Cardiac muscle cell (in vitro differentiated cells and primary cell): ENCODE data around the gene PRDM13. TPM values are rescaled to one million over a fixed set of nuclear protein-coding genes. Genes with fewer than 3 reads are reported as not detected.
A peak's percentile ranks its signal among the peaks of the same experiment; 100 is the strongest.

ENCODE experiments used
- DNase-seq, 2 donors: peaks; one replicate each; pipeline versions ENCODE4 v3.0.0 to v3.0.0-alpha.2; 2010 to 2017; ENCODE audit warnings: low read depth in 1 of 2, low spot score in 1 of 2
- H3K27ac ChIP-seq: fragments of 200-600 bp; sonication (generic); 2 replicates; pipeline ENCODE4 v1.5.1; 2016
- H3K27me3 ChIP-seq: fragments of 200-600 bp; sonication (generic); 2 replicates; pipeline ENCODE4 v1.6.0; 2016; ENCODE audit warnings: control low read depth
- H3K36me3 ChIP-seq: fragments of 200-600 bp; sonication (generic); 2 replicates; pipeline ENCODE4 v1.5.1; 2016; ENCODE audit warnings: control low read depth
- H3K4me1 ChIP-seq: fragments of 200-600 bp; sonication (generic); 2 replicates; pipeline ENCODE4 v1.8.1; 2017; ENCODE audit warnings: low read depth, mild to moderate bottlenecking, mixed run types
- H3K4me3 ChIP-seq: fragments of 200-600 bp; sonication (generic); 2 replicates; pipeline ENCODE4 v1.5.1; 2016; ENCODE audit warnings: mild to moderate bottlenecking
- H3K9me3 ChIP-seq: fragments of 200-600 bp; sonication (generic); 2 replicates; pipeline ENCODE4 v1.5.1; 2017; ENCODE audit warnings: low read depth, mild to moderate bottlenecking, control low read depth
- CTCF ChIP-seq: IDR thresholded peaks from 2 replicates; pipeline ENCODE4 v1.5.1; 2012; ENCODE audit warnings: low read depth, mild to moderate bottlenecking, low read length
- polyA plus RNA-seq: library from polyadenylated mRNA; unstranded; fragments of >200 nt; fragmentation: Nextera tagmentation; extraction: Ambion mirVana; gene quantifications from 2 replicates; pipeline ENCODE4 v1.2.1, GENCODE V29; 2016
- total RNA-seq: library from RNA; depleted of rRNA; stranded (reverse); fragments of >200 nt; gene quantifications from 2 replicates; pipeline ENCODE4 v1.2.3, GENCODE V29; 2016

PRDM13 gene
- total and polyA plus RNA-seq, 2 experiments from 2014 or later, result not detected

- Histone ChIP-seq H3K27me3 (peaks cover 100% of the 10 kb centered on the region), H3K9me3 (no peaks in the 10 kb centered on the region), H3K27ac (no peak overlapping the region), H3K4me1 (peaks cover 7% of the 10 kb centered on the region), H3K36me3 (no peaks in the 10 kb centered on the region), H3K4me3 (peak overlapping the region; percentile 16)
- DNase-seq, result no peak
- TF ChIP-seq CTCF, result no peak
These were observed 3.9 kb upstream of the PRDM13 start for GRCh38 chr6:99602520-99603420.

GRCh38 chr6:99603421-99604165 is 3.0 kb upstream of the PRDM13 start:
- DNase-seq, result peak in 1 of 2 donors; percentile 73
- Histone ChIP-seq H3K4me1 (peaks cover 7% of the 10 kb centered on the region), H3K27me3 (peaks cover 100% of the 10 kb centered on the region), H3K36me3 (no peaks in the 10 kb centered on the region), H3K4me3 (peak overlapping the region; percentile 16), H3K9me3 (no peaks in the 10 kb centered on the region), H3K27ac (no peak overlapping the region)
- no peak for TF ChIP-seq CTCF

GRCh38 chr6:99604166-99605073 is 2.2 kb upstream of the PRDM13 start:
- Histone ChIP-seq H3K4me3 (peak overlapping the region; percentile 16), H3K9me3 (no peaks in the 10 kb centered on the region), H3K36me3 (no peaks in the 10 kb centered on the region), H3K4me1 (peaks cover 7% of the 10 kb centered on the region), H3K27ac (no peak overlapping the region), H3K27me3 (peaks cover 100% of the 10 kb centered on the region)
- no peak for DNase-seq
- no peak for TF ChIP-seq CTCF

GRCh38 chr6:99605074-99605734 is 1.4 kb upstream of the PRDM13 start:
- no peak overlapping the region for H3K4me3 ChIP-seq
- H3K27ac ChIP-seq, result no peak overlapping the region
- TF ChIP-seq CTCF, result no peak
- DNase-seq, result no peak
- no peaks in the 10 kb centered on the region for H3K9me3 ChIP-seq
- no peaks in the 10 kb centered on the region for H3K36me3 ChIP-seq
- H3K4me1 ChIP-seq, result peaks cover 7% of the 10 kb centered on the region
- H3K27me3 ChIP-seq, result peaks cover 100% of the 10 kb centered on the region
